HPDE6-E6E7 (cell line): ENCODE results near the gene DDX49.
"Not testable (repeated sequence)": the region's sequence is repeated elsewhere in the genome, so short reads cannot be mapped to it uniquely, and the experiment has no call there.

ENCODE experiments used
- DNase-seq: peaks from one replicate; pipeline ENCODE4 v3.0.0; 2011; ENCODE audit warnings: missing footprints; ENCODE audit errors: extremely low spot score

The DDX49 gene

DNA sequence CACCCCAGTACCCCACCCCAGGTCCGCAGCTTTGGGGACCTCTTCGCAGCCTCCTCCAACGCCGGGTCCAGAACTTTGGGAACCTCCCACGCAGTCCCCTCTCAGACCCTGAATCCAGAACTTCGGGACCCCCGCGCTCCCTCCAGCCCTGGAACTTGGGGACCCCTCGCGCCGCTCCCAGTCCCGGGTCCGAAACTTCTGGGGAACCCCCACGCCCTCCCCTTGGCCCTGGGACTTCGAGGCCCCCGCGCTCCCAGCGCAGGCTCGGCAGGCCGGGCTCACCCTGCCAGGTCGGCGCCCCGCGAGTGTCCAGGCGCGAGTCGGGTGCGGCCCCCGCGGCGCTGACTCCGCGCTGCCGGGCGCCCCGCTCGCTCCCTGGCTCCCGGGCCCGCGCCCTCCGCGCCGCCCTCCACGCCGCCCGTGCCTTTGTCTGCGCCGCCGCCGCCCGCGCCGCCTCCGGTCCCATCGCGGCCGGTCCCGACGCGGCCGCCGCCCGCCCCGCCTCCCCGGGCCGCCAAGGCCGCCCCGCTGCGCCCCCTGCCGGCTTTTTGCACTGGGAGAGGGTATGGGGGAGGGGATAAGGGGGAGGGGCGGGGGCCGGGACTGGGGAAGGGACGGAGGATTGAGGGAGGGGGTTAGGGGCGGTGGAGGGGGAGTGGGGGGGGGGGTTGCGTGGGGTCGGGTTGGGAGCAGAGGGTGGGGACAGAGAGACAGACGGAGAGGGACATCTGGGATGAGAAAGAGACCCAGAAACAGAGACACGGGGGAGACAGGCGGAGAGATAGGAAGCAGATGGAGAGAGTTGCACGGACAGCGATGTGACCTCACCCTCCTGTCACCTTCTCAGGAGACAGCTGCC is 21.5 kb downstream of the DDX49 start, which contains the start of gene HOMER3:
Gene HOMER3, minus strand, starts transcription at position 449 of the 859 bp plus-strand sequence. CDS start 2,235 bp downstream, outside the sequence.
- DNase-seq, result peak; percentile 72

DNA sequence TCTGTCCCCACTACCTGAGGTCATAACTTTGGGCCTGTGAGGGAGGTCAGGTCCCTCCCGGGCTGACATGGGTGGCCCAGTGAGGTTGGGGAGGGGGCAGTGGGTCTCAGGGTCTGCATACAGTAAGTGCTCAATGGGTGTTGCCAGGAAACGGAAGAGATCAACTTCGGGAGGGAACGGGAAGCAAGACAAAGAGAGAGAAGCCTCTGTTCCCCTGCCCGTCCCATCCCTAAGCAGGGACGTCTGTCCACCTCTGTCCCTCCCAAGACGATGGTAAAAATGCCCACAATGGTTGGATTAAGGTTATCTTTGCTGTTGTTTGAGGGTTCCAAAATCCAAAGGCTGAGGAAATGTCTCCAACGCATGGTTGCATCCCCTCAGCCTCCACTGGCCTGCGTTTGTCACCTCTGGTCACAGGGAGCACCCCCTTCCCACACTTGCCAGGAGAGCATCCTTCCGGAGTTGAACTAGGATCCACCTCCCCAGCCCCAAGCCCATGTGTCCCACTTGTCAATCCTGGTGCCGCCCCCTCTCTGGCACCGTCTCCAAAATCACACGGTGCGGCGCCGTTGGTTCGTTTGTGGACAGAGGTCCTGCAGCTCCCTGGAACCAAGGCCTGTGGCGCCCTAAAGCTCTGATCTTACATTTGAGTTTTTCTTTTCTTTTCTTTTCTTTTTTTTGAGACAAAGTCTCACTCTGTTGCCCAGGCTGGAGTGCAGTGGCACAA is 22.3 kb downstream of the DDX49 start:
- no peak for DNase-seq

DNA sequence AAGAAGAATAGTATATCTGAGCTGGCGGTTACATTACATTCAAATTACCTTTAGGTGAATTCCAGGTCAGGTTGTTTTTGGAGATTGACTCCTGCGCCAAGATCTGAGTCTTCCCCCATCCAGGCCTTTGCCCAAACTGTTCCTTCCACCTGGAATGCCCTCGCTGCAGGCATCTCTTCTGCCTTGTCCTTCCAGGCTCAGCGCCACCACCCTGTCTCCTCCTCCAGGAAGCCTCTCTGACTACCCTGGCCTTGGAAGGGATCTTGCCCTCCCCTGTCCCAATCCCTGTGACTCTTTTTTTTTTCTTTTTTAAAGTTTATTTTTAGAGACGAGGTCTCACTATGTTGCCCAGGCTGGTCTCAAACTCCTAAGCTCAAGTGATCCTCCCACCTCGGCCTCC is 23.2 kb downstream of the DDX49 start:
- no peak for DNase-seq

DNA sequence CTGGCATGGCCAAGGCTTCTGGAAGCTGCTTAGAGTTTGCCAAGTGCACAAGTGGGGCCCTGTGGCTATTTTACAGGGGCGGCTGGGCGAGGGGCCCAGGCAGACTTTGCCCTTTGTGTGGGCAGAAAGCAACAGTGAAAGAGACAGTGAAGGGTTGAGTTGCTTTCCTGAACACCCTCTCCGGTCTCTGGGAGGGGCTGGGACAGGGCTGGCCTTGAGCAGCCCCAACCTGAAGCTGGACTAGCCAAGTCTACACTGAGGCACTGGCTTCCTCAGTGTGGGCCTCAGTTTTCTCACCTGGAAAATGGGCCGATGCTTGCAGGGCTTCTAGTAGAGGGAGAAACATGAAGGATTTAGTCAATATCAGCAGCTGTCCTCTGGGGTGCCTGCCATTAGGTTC is 23.9 kb downstream of the DDX49 start:
- no peak for DNase-seq

DNA sequence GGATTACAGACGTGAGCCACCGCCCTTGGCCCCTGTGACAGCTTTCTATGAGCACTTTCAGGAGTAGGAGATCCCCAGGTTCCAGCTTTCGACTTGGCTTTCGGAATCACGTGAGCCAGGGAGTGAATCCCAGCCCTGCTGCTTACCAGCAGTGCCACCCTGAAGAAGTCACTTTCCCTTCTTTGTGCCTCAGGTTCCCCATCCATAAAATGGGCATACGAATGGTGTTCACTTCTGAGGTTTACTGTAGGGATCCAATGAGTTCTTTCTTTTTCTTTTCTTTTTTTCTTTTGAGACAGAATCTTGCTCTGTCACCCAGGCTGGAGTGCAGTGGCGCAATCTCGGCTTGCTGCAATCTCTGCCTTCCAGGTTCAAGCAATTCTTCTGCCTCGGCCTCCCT is 25.8 kb downstream of the DDX49 start:
- DNase-seq, result no peak

DNA sequence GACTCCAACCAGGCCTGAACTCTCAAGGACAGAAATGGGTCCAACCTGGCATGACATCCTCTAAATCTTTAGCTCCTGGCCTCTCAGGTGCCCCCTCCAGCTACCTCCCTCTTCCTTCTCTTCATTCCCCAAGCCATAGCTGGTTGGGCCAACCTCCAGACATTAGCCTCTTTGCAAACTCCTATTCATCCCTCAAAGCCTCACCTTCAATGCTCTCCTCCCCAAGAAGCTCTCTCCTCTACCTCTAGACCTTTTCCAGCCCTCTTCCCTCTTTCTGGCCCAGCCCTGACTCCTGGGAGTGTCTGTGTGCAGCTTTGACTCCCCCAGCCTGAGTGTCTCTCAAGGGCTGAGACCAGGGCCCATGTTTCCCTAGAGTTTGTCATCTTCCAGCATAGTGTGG is 26.8 kb downstream of the DDX49 start:
- DNase-seq, result no peak

DNA sequence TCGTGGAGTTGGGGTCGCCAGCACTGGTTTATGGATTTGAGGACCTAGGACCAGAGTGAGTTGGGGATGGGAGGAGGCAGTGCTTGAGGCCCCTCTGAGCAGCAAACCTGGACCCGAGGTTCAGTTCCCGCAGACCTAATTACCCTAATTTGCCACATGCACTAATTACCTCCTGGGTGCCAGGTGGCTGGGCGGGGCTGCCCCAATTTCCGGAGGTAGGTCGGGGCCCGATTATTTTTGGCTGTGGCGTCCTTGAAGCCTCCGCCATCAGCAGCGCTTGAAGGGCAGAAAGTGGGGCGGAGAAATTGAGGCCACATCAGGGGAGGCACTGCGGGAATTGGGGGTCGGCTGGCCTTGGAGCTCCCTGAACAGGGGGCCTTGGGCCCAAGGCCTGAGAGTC is 27.4 kb downstream of the DDX49 start:
- DNase-seq, result no peak

DNA sequence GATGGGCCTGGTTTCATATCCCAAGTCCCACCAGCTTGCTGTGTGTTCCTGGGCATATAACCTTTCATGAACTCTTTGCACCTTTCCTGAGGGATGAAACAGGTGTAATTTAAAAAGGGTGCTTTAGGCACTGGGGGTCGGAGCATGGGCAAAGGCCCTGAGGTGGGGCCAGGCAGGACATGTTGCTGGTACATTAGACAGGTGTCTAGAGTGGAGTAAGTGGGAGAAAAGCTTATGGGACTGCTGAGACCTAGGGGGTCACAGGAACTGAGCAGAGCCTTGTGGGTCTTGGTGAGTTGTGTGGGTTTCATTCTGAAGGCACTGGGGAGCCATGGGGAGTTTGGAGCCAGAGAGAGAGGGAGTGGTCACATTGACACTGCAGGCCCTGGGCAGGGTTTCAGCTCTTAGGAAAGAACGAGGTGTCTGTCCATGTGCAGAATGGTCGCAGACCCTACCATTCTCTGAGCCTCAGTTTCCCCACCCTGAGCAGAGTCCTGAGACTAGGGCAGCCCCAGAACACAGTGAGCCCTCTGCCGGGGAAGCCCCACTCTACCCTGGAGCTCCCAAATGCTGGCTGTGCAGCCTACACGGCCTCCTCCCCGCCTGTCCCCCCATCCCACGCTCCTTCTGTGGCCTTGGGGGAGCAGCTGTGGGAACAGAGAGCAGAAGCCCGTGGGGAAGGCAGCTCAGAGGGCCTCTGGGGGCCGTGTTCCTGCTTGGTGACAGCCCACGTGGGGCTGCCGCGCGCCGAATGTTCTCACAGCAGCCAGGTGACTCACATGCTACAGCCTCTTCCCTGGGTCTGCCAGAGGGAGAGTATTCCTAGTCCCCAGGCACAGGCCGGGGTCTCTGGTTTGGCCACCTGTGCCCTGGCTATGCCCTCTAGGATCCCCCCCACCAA is 28.8 kb downstream of the DDX49 start:
- no peak for DNase-seq

DNA sequence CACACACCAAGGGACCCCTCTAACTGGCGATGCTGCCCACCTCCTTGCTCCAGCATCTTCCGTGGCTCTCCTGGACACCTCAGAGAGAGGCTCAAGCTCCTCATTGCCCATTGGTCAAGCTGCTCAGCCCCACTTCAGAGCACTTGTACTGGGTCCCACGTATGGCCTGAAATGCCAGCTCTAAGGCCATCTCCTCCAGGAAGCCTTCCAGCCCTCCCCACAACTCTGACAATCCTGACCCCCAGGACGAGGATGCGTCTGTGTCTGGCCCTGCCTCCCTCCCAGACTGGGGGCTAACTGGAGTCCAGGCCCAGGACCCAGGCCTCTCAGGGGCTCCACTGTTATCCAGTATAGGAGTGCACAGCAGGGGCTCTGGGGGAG is 29.5 kb downstream of the DDX49 start:
- DNase-seq, result no peak

DNA sequence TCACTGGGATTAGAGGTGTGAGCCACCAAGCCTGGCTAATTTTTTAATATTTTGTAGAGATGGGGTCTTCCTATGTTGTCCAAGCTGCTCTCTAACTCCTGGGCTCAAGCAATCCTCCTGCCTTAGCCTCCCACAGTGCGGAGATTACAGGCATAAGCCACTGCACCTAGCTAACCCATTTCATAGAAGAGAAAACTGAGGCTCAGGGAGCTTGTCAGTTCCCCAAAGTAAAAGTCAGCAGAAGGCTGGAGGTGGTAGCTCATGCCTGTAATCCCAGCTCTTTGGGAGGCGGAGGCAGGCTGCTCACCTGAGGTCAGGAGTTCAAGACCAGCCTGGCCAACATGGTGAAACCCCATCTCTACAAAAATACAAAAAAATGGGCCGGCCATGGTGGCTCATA is 30.3 kb downstream of the DDX49 start:
- no peak for DNase-seq

DNA sequence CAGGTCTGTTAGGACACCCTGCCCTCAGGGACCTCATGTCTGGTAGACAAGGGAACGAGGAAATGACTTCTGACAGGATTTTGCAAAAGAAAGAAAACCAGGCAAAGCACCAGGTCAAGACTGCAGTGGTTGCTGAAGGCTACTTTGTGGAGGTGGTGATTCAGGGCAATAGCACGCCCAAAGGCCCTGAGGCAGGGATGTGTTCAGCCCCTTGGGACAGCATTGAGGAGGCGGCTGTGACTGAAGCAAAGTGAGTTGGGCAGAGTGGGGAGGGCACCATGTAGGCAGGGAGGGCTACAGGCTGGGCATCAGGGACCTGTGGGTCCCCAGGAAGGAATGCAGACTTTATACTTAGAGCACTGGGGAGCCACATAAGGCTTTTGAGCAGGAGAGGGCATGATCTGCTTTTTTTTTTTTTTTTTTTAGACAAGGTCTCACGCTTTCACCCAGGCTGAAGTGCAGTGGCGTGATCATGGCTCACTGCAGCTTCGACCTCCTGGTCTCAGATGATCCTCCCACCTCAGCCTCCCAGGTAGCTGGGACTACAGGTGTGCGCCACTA is 32.3 kb downstream of the DDX49 start:
- DNase-seq, result peak; percentile 93

DNA sequence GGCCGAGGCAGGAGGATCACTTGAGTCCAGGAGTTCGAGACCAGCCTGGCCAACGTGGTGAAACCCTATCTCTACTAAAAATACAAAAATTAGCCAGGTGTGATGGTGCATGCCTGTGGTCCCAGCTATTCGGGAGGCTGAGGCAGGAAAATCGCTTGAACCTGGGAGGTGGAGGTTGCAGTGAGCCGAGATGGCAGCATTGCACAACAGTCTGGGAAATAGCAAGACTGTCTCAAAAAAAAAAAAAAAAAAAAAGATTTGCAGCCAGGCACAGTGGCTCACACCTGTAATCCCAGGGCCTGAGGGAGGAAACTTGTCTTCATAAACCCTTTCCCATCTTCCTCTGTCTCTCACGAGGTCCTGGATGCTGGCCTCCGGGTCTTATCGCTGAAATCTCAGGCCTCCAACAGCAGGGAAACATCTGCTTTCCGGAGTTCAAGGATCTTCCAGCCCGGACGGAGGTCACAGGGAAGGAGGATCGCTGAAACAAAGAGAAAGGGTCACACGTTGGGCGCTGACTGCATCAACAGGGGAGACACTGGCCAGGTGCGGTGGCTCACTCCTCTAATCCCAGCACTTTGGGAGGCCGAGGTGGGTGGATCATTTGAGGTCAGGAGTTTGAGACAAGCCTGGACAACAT is 33.0 kb downstream of the DDX49 start:
- not testable (repeated sequence) for DNase-seq

DNA sequence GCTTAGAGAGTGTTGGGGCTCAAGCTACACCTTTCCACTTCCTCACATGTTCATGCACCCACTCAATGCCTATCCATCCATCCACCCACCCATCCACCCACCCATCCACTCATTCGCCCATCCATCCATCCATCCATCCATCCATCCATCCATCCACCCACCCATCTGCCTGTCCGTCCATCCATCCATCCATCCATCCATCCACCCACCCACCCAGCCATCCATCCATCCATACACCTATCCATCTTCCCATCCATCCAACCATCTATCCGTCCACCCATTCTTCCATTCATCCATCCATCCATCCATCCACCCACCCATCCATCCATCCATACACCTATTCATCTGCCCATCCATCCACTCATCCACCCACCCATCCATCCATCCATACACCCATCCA is 34.6 kb downstream of the DDX49 start:
- DNase-seq, result no peak

DNA sequence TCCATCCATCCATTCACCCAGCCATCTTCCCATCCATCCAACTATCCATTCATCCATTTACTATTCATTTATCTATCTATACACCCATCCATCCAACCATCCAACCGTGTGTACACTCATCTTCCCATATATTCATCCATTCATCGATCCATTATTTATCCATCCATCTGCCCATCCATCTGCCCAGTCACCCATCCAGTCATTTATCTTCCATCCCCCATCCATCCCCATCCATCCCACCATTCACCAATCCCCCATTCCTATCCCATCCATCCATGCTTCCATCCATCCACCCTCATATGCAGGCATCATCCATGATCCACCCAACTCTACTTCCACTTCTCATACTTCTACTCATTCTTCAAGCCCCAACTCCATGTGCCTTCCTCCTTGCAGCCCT is 35.5 kb downstream of the DDX49 start:
- DNase-seq, result no peak

DNA sequence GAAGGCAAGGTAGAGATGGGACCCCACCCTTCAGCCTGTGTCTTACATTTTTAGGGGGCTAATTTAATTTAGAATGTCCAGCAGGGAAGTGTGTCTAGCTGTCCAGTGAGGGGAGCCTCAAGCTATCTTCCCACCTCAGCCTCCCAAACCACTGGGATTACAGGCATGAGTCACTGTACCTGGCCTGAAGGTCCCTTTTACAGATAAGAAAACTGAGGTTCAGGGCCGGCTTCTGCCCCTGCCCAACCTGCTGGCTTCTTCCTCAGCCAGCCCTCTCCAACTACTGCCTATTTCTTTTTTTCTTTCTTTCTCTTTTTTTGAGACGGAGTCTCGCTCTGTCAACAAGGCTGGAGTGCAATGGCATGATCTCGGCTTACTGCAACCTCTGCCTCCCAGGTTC is 40.9 kb downstream of the DDX49 start:
- DNase-seq, result no peak

DNA sequence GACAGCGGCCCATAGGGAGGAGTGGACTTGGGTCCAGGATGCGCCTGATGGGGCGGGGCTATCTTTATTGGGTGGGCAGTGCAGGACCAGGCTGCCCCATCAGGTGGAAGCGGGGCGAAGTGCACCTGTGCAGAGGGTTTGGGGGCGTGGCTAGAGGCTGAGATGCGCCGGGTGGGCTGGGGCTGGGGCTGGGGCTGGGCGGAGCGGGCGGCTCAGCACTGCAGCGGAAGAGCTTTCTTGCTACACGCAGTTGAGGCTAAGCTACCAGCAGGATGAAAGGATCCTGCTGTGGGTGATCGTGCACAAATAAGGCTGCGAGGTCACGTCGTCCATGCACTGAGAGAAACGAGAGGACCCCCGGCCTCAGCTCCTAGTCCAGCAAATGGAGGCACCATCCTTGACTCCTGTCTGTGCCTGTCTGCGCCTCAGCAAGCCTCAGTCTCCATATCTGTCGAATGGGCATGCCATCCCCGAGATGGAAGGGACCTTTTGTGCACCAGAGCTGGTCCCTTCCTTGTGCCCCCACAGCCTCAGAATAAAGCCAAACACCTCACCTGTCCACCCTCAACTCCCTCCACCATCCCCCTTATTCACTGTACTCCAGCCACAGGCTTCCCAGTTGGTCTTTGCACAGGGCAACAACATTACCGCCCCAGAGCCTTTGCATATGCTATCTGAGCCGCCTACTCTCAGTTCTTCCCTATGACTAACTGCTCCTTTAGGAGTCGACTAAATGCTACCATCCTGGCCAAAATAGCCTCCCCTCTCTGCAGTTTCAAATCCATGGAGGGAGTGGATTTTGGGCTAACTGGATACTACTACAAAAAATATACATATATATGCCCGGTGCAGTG is 42.5 kb downstream of the DDX49 start:
- no peak for DNase-seq

DNA sequence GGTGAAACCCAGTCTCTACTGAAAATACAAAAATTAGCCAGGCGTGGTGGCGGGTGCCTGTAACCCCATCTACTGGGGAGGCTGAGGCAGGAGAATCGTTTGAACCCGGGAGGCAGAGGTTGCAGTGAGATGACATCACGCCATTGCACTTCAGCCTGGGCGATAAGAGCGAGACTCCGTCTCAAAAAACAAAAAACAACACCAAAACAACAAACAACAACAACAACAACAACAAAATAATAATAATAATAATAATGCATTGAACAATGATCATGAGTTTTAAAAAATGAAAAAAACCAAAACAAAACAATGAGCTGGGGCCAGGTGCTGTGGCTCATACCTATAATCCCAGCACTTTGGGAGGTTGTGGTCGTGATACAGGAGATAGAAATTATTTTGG is 44.6 kb downstream of the DDX49 start:
- no peak for DNase-seq

DNA sequence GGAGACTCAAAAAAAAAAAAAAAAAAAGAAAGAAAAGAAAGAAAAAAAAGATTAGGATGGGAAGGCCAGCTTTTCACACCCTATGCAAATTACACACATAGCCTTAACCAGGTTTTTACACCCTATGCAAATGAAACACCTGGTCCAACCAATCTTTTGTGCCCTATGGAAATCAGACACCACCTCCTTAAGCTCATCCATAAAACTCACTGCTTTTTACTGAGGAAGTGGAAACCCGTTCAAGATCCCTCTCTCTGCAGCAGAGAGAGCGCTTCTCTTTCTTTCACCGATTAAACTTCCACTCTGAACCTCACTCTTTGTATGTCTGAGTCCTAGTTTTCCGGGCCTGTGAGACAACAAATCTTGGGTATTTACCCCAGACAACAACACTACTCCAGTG is 46.8 kb downstream of the DDX49 start:
- DNase-seq, result no peak

DNA sequence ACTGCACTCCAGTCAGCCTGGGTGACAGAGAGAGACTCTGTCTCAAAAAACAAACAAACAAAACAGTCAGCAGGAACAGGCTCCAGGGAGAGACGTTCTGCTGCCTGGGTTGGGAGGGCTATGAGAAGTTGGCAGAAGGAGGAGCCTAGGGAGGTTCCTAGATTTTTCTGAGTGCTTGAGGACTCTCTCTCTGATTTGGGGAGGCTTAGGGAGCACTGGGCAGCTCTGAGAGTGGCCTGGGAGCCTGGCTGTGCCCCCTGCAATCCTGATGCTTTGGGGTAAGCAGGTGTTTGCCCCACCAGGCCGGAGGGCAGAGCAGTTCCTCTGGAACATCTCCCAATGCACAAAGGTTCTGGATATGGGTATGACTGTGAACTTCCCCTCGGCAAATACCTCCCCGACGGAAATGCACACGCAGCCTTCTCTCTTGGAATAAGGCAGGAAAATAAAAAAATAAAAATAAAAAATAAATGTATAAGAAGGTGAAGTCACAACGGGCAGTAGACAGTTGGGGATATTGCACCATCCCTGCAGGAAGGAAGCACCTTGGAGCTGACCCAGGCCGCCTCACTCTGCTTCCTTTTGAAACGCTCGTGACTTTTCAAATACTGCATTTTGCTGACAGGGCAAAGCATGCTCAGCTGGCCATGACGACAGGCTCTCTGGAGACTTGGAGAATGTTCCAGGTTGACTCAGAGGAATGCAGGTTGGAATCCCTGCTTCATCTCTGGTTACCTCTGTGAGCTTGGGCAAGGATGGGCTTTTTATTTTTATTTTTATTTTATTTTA is 48.0 kb downstream of the DDX49 start:
- no peak for DNase-seq
